Pons (tissue), 1 donor: ENCODE data around the gene RANBP1.

Source experiments
- DNase-seq: peaks from one replicate; pipeline ENCODE4 v3.0.0-alpha.2; 2016; ENCODE audit warnings: low spot score

Gene RANBP1

GRCh38 chr22:20123366-20124082 is 7.6 kb downstream of the RANBP1 start:
- DNase-seq: no peak

GRCh38 chr22:20124083-20124787 is 8.3 kb downstream of the RANBP1 start:
- DNase-seq: no peak

DNA sequence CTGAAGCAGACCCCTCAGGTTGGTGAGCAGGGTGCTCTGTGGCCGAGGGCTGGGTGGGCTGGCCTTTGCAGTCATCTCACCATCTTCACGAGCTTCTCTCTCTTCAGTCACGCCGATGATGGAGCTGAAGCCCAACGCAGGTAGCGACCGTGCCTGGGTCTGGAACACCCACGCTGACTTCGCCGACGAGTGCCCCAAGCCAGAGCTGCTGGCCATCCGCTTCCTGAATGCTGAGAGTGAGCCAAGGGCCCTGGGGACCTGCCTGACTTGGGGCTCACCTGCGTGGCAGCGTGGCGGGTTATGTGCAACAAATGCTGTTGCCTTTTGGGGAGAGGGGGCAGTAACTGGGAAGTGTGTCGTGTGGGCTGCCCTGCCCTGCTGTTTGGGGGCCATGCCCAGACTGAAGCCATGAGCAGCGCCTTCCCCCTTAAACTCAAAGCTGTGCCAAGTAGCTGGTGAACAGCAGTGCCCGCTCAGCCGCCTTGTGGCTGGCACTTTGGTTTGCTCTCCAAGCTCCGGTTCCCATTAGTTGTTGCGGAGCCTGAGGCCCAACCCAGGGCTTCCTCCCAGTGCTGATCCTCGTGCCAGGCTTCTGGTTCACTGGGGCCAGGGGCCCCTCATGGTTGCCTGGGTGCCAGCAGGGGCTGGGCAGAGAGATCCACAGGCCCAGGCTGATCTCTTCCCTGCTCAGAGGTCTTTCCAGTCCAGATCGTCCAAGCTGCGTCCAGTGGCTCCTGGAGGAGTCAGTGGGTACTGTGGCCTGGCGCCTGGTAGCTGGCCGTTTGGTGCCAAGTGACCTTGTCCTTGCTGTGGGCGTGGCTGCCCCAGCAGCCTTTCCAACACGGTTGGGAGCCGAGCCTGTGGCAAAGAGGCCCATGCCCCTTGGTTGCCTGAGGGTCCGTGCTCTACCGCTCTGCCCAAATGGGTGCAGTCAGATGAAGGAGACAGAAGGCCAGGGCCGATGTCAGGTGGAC is 9.6 kb downstream of the RANBP1 start:
- DNase-seq: no peak

- DNase-seq: no peak
Measured at GRCh38 chr22:20126284-20127029, 10.6 kb downstream of the RANBP1 start.

GRCh38 chr22:20127318-20127868 is 11.5 kb downstream of the RANBP1 start:
- DNase-seq: no peak

GRCh38 chr22:20127869-20128618 is 12.1 kb downstream of the RANBP1 start:
- DNase-seq: no peak

DNA sequence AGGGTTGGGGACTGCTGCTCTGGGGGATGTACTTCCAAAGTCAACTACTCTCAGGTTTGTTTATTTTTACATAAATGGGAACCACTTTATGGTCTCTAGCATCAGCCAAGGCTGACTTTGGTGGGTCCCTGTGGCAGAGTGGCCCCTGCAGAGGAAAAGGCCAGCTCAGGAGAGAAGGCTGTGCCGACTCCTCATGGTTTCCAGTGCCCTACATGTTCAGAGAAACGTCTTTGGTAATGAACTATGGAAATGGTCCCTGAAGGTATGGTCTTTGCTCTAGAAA is 12.7 kb downstream of the RANBP1 start:
- DNase-seq: no peak

DNA sequence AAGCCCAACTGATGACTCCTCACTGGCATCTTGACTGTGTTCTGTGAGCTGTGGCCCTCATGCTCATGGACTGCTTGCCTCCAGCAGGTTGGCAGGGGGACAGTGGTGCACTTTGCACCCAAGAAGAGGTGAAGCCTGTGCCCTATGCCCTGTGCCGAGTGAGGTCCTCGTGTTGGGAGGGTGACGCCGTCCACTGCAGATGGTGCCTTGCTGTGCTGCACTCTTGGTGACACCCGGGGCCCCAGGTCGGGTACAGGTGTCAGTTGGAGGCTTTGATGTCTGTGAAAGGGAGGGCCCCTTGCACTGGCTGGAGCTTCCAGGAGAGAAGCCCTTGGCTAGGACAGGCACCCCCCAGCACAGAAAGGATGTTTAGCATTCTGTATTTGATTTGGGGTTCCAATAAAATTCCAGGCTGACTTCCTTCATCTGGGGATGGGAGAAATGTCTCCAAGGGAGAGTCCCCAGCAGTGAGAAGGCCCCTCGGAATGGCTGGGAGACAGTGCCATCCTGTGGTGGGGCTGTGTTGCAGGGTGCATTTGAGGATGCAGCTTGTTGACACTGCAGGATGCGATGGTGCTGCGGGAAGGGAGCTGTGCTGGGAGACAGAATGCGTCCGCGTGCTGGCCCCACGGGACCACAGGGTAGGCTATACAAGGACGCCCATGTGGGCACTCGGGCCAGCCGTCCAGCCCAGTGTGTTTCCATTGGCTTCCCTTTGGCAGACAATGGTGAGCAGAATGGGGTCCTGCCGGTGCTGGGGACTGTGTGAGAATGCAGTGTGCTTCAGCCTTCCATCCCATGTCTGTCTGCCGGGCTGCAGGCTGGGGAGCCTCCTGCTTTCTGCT is 13.2 kb downstream of the RANBP1 start:
- DNase-seq: no peak

DNA sequence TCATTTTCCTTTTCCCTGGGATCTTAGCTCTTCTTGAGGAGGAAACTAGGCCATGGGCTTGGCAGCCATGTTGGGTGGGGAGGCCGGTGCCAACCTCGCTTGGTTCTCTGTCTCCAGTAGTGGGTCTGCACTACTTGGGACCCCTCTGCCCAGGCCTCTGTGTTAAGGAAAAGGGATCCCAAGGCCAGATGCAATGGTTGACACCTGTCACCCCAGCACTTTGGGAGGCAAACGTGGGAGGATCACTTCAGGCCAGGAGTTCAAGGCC is 13.8 kb downstream of the RANBP1 start:
- DNase-seq: no peak

- no peak for DNase-seq
Measured at GRCh38 chr22:20130319-20130718, 14.4 kb downstream of the RANBP1 start.

GRCh38 chr22:20130731-20131596 is 15.1 kb downstream of the RANBP1 start:
- peak; percentile 80 for DNase-seq

- DNase-seq: no peak
Measured at GRCh38 chr22:20131597-20131858, 15.6 kb downstream of the RANBP1 start, which contains the start of gene ZDHHC8. TSS of gene ZDHHC8 (plus strand) at chr22:20131804. CDS start at chr22:20131948, 144 bp downstream.

DNA sequence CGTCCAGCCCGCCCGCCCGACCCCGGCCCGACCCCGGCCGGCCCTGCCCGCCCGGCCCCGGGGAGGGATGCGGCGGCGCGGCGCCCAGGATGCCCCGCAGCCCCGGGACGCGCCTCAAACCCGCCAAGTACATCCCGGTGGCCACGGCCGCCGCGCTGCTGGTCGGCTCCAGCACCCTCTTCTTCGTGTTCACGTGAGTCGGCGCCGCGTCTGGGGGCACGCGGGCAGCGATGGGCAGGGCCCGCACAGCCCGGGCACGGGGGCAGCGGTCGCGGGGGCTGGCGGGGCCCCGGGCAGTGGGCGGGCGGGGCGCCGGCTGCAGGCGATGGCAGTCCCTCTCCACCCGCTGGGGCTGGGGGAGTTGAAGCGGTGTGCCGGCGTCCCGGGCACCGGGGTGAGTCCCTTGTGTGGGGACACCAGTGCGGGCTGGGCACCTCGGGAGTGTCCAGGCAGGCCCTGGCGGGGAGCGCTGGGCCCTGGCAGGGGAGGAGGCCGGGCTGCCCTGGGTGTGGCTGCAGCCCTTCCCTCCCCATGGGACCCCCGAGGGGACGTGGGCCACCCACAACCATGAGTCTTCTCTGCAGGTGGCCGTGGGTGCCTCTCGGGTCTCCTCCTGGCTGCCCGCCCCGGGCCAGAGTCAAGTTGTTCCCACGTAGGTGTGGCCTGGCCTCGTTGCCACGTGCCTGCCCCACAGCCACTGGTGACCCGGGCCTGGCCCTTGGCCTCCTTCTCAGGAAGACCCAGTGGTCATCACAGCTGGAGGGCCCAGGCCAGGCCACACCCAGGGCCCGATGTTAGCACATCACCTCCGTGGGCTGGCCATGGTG is 16.2 kb downstream of the RANBP1 start:
- DNase-seq: no peak

DNA sequence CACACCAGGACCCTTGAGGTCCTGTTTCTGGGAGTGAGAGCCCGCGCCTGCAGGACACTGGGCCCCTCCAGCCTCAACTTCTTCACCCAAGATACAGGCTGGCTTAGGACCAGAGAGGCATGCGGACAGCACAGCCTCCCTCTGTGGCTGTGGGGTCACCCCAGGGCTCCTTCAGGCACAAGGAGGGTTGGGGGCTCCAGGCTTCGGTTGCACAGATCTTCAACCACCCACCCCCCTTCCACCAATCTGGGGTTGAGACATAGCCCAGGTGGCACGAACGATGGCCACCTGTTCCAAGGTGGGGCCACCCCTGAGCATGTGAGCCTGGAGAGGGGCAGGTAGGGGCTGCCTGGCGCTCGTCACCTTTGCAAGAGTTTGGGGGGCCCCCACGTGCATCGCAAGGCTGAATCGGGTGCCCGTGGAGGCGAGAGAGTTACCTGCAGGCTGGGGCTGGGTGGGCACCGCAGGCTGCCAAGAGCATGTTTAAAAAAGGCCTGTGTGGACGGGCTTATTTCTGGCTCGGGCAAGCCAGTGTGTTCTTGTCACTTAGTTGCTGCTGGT is 16.9 kb downstream of the RANBP1 start:
- DNase-seq: no peak

GRCh38 chr22:20133930-20134549 is 18.1 kb downstream of the RANBP1 start:
- DNase-seq: no peak

DNA sequence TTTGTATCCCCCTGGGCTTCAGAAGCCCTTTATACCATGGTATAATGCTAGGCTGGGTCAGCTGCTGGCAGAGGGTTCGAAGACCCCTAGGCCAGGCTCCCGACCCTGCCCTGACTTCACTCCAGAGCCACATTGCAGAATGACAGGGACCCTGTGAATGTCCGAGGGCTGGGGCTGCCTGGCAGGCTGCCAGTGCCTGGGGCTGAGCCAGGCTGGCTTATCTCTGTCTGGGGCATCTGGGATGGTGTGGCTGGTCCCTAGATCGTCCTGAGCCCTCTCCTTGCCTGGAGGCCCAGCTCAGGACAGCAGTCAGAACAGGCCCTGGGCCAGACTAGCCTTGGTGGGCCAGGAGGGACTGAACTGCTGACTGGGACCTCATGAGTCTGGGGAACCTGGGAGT is 19.4 kb downstream of the RANBP1 start:
- no peak for DNase-seq

DNA sequence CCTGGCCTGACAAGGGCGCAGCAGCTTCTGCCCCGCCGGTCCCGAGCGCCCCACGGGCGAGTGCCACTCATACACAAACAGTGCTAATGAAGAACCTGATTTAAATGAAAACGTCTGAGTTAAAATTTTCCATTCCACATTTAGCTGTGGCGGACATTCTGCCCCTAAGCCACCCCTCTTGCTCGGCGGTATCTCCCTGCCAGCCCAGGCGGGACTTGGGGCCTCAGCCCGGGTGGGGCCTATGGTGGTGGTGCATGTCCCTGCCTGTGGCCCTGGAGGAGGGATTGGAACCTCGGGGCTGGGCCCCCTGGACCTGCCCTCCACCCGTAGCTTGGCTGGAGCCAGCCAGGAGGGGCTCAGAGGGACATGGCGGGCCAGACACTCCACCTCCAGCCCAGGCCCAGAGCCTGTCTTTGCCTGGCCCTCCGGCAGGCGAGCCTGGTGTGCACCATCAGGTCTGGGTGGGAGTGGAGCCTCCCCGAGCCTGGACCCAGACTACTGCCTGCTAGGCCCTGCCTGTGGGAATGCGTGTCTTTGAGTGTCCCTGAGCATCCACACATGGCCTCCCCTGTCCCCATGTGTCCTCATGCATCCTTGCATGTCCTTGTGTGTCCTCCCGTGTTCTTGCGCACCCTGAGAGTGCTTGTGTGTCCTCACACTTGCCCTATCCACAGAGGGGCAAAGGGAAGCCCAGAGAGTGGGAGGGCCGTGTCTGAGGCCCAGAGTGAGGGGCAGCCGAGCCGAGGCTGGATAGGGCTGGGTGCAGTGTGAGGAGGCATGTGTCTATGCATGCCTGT is 20.1 kb downstream of the RANBP1 start:
- DNase-seq: no peak
